Duodenal mucosa (tissue), 2 donors: ENCODE measurements around the gene ATP12A.
"Not testable (repeated sequence)": the region's sequence is repeated elsewhere in the genome, so short reads cannot be mapped to it uniquely, and the experiment has no call there.

ENCODE experiments used
- H3K27ac ChIP-seq: one replicate; pipeline ENCODE4 v1.7.0; 2013; ENCODE audit warnings: low read depth, low read length
- H3K27me3 ChIP-seq, 2 donors: one replicate each; pipeline ENCODE4 v1.7.0; 2013; ENCODE audit warnings: low read length in 2 of 2, control low read depth in 1 of 2; ENCODE audit not compliant: insufficient read depth in 2 of 2, control insufficient read depth in 1 of 2
- H3K36me3 ChIP-seq, 2 donors: one replicate each; pipeline ENCODE4 v1.7.0; 2013; ENCODE audit warnings: low read length in 2 of 2, control low read depth in 1 of 2; ENCODE audit not compliant: insufficient read depth in 2 of 2, control insufficient read depth in 1 of 2
- H3K4me1 ChIP-seq, 2 donors: one replicate each; pipeline ENCODE4 v1.7.0; 2013; ENCODE audit warnings: low read length in 2 of 2, control low read depth in 1 of 2; ENCODE audit not compliant: insufficient read depth in 2 of 2, control insufficient read depth in 1 of 2
- H3K4me3 ChIP-seq, 2 donors: one replicate each; pipeline ENCODE4 v1.7.0; 2013; ENCODE audit warnings: low read length in 2 of 2, low read depth in 1 of 2
- H3K9ac ChIP-seq, 2 donors: one replicate each; pipeline ENCODE4 v1.7.0; 2013; ENCODE audit warnings: low read length in 2 of 2, low read depth in 1 of 2
- H3K9me3 ChIP-seq, 2 donors: one replicate each; pipeline ENCODE4 v1.7.0; 2013; ENCODE audit warnings: low read length in 2 of 2, control low read depth in 1 of 2; ENCODE audit not compliant: control insufficient read depth in 1 of 2

ATP12A gene

DNA sequence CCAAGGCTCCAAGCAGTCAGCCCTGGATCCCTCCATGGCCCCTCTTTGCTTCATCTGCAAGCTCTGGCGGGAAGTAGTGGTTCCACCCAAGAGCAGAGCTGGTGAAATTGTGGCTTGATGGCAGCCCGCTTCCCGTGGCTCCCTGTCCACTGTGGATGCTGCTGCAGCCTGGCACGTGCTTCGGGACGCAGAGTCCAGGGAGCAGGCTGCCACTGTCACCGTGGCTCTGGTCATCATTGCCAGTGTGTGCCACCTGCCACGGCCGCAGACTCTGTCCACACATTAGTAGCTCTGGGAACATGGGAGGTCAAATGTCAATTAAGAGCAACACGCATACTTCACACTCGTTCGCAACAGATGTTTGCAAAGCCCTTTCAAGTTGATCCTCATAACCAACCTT lies 43.0 kb downstream of the ATP12A start:
- H3K4me3 ChIP-seq = no peak overlapping the region
- H3K27ac ChIP-seq = no peak overlapping the region
- H3K36me3 ChIP-seq = no peaks in the 10 kb centered on the region
- no peaks in the 10 kb centered on the region for H3K27me3 ChIP-seq
- no peak overlapping the region for H3K9ac ChIP-seq
- no peaks in the 10 kb centered on the region for H3K9me3 ChIP-seq
- H3K4me1 ChIP-seq = no peaks in the 10 kb centered on the region

DNA sequence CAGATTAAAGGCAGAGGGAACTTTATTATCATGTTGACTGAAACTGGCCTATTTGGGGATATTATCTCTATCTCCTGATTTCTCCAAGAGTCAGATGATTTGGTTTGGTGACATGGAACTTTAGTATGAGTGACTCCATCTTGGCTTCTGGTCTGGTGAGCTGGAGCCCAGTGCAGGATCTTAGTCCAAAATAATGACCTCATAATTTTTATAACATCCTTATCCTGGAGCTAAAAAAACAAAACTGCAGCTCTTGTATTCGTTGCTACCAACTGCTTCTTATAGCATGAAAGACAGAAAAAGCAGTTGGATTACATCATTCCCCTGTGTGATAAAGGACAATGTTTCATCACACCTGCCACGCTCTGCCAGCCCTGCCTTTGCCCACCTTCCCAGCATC lies 44.5 kb downstream of the ATP12A start:
- Histone ChIP-seq H3K4me3 (no peak overlapping the region), H3K27me3 (no peaks in the 10 kb centered on the region), H3K27ac (no peak overlapping the region), H3K9me3 (no peaks in the 10 kb centered on the region), H3K4me1 (no peaks in the 10 kb centered on the region), H3K9ac (no peak overlapping the region), H3K36me3 (no peaks in the 10 kb centered on the region)

DNA sequence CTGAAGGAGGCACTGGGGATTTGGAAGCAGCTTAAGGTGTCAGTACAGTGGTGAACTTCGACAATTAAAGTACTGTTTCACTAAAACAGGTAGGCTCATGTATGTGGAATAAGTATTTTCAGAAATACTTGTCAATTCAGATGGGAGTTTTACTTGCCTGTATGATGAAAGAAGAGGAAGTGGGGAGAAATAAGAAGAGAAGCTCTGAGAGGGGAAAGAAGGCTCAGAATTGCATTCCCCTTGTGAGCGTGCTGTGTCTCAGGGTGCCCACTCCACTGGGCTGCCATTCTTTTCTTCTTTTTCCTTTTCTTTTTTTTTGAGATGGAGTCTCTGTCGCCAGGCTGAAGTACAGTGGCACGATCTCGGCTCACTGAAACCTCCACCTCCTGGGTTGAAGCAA lies 45.2 kb downstream of the ATP12A start:
- Histone ChIP-seq H3K27ac (no peak overlapping the region), H3K4me3 (no peak overlapping the region), H3K9ac (no peak overlapping the region), H3K4me1 (no peaks in the 10 kb centered on the region), H3K36me3 (no peaks in the 10 kb centered on the region), H3K27me3 (no peaks in the 10 kb centered on the region), H3K9me3 (no peaks in the 10 kb centered on the region)

DNA sequence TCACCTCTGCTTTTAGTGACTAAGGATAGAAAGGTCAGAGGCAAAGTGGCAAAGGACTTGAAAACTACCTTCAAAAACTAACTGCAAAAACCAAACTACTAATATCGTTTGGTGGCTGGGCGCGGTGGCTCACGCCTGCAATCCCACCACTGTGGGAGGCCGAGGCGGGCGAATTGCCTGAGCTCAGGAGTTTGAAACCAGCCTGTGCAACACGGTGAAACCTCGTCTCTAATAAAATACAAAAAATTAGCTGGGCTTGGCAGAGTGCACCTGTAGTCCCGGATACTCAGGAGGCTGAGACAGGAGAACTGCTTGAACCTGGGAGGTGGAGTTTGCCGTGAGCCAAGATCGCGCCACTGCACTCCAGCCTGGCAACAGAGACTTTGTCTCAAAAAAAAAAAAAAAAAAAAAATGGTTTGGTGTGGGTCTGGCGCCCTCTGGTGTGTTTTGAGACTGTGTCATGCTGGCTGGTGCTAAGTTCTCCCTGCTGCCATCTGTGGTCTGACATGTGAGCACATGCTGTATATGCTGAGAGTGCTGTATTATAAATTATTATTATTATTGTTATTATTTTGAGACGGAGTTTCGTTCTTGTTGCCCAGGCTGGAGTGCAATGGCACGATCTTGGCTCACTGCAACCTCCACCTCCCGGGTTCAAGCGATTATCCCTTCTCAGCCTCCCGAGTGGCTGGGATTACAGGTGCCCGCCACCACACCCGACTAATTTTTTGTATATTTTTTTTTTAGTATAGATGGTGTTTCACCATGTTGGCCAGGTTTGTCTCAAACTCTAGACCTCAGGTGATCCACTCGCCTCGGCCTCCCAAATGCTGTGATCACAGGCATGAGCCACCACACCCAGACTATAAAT lies 47.8 kb downstream of the ATP12A start:
- no peaks in the 10 kb centered on the region for H3K9me3 ChIP-seq
- no peaks in the 10 kb centered on the region for H3K36me3 ChIP-seq
- no peak overlapping the region for H3K27ac ChIP-seq
- H3K4me3 ChIP-seq = no peak overlapping the region
- no peaks in the 10 kb centered on the region for H3K27me3 ChIP-seq
- no peak overlapping the region for H3K9ac ChIP-seq
- H3K4me1 ChIP-seq = no peaks in the 10 kb centered on the region

DNA sequence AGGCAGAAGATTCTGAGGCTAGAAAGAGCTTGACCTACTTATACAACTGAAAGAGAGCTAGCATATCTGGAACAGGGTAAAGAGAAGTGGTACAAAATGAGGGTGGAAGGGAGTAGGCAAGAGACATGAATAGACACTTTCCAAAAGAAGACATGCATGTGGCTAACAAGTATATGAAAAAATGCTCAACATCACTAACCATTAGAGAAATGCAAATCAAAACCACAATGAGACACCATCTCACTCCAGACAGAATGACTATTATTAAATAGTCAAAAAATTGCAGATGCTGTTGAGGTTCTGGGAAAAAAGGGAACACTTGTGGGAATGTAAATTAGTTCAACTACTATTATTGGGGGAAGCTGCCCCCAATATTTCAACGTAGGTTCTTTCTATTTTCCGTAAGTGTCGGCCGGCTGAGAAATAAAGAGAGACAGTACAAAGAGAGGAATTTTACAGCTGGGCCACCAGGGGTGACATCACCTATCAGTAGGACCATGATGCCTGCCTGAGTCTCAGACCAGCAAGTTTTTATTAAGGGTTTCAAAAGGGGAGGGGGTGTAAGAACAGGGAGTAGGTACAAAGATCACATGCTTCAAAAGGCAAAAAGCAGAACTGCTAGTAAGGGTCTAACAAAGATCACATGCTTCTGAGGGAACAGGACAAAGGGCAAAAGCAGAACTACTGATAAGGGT lies 50.8 kb downstream of the ATP12A start:
- H3K4me1 ChIP-seq, H3K36me3 ChIP-seq, H3K9ac ChIP-seq, H3K27ac ChIP-seq, H3K4me3 ChIP-seq, H3K27me3 ChIP-seq, H3K9me3 ChIP-seq: not testable (repeated sequence)

DNA sequence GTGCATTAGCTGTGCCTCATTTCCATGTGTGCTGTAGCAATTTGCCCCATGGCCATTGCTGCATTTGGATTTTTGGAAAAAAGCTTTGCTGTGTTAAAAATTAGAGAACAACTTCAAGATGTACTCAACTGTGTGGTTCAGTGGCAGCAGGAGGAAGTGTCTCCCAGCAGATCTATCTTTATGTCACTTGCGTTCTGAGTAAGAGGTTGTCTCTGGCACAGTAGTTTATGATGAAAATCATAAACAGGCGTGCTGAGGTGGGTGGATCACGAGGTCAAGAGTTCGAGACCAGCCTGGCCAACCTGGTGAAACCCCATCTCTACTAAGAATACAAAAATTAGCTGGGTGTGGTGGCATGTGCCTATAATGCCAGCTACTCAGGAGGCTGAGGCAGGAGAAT lies 54.7 kb downstream of the ATP12A start:
- Histone ChIP-seq H3K4me3 (no peak overlapping the region), H3K9me3 (no peaks in the 10 kb centered on the region), H3K27me3 (no peaks in the 10 kb centered on the region), H3K4me1 (no peaks in the 10 kb centered on the region), H3K36me3 (no peaks in the 10 kb centered on the region), H3K9ac (no peak overlapping the region), H3K27ac (no peak overlapping the region)

DNA sequence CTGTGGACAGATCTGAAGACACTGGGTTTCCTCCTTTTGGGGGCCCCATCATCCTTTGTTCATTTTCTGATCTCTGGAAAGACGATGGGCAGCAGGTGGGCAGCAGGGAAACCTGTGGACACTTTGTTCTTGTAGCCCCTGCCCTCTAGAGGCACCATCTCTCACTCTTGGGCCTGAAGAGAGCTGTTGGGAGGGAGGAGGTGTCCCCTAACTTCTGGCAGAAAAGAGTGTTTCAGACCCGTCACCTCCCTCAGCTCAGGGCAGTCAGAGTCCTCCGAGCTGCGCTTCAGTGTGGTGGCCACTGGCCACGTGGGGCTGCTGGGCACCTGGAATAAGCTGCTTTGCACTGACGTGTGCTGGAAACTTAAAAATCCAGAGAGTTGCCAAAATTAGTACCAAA lies 56.8 kb downstream of the ATP12A start:
- Histone ChIP-seq H3K4me3 (no peak overlapping the region), H3K27ac (no peak overlapping the region), H3K36me3 (no peaks in the 10 kb centered on the region), H3K9me3 (no peaks in the 10 kb centered on the region), H3K9ac (no peak overlapping the region), H3K4me1 (no peaks in the 10 kb centered on the region), H3K27me3 (no peaks in the 10 kb centered on the region)

DNA sequence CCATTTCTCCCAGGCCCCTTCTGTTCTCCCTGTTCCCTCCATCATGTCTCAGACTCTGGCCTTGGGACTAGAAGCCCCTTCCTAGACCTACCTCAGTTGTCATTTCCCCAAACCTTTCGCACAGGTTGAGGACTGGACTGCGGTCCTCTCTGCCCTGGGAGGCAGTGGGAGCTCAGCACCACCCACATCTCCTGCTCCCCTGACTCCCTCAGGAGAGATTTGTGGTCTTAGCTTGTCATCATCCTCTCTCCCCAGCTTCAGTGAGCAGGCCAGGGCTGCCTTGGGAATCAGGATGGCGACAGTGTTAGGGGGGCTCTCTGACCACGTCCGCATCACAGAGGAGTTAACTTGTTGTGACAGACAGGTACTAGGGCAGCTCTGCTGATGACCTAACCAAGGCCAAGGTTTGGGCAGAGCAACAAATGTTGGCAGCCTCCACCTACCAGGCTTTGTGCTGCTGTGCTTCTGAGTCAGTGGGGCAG lies 58.2 kb downstream of the ATP12A start:
- H3K4me1 ChIP-seq = no peaks in the 10 kb centered on the region
- no peak overlapping the region for H3K9ac ChIP-seq
- no peaks in the 10 kb centered on the region for H3K9me3 ChIP-seq
- H3K36me3 ChIP-seq = no peaks in the 10 kb centered on the region
- no peak overlapping the region for H3K27ac ChIP-seq
- H3K4me3 ChIP-seq = no peak overlapping the region
- peaks cover 0 to 2% of the 10 kb centered on the region in 2 donors for H3K27me3 ChIP-seq

DNA sequence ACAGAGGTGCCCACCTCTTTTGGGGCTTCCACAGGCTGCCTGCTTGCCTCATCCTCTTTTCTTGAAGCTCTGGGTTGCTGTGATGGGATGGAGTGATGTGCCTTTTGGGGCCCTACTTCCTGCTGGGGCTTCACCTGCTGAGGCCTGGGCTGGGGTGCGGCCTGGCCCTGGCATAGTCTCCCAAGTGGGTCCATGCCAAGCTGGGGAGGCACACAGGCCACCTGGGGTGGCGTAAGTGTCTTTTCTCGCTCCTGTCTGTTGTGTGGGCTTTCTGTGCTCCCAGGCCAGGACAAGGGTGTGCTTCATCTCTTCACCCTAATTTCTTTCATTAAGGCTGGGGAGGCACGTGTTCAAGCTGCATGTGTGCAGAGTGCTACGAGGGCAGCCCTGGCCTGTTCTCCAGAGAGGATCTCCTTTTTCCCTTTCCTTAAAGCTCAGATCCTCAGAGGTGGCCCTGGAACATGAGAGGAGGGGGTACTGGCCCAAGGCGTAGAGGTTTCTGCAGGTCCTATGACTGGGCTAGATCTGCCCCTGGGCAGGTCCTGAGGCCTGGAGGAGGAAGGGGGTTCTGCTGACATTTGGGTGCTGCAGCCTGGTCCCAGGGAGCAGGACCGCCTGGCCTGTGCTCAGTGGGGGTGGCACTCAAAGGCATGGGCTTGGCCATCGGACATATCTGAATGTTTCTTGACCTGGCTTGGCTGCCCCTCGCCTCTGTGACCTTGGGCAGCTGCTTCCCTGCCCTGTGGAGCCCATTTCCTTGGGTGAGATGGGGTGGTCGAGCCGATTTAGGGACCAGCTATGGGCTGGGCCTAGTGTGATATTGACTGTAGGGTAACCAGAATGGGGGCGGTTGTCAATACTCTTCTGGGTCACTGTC lies 60.0 kb downstream of the ATP12A start:
- Histone ChIP-seq H3K9me3 (no peaks in the 10 kb centered on the region), H3K4me3 (no peak overlapping the region), H3K27ac (no peak overlapping the region), H3K27me3 (peaks cover 4 to 9% of the 10 kb centered on the region in 2 donors), H3K36me3 (no peaks in the 10 kb centered on the region), H3K9ac (no peak overlapping the region), H3K4me1 (no peaks in the 10 kb centered on the region)
